Glutamatergic neuron (in vitro differentiated cells): ENCODE measurements around the gene PRRG4. TPM values are rescaled to one million over a fixed set of nuclear protein-coding genes. Genes with fewer than 3 reads are reported as not detected.
A peak's percentile ranks its signal among the peaks of the same experiment; 100 is the strongest.
"Not testable (repeated sequence)": the region's sequence is repeated elsewhere in the genome, so short reads cannot be mapped to it uniquely, and the experiment has no call there.

Experiments
- DNase-seq: peaks from one replicate; pipeline ENCODE4 v3.0.0; 2022
- H3K27ac Mint-ChIP-seq: one replicate; pipeline ENCODE4 v1.8.0; 2020; ENCODE audit warnings: mild to moderate bottlenecking, mixed read lengths, inconsistent platforms; ENCODE audit not compliant: unreplicated experiment
- H3K27me3 Mint-ChIP-seq: one replicate; pipeline ENCODE4 v1.8.0; 2020; ENCODE audit warnings: mild to moderate bottlenecking, moderate library complexity, mixed read lengths, inconsistent platforms; ENCODE audit not compliant: unreplicated experiment
- H3K36me3 Mint-ChIP-seq: one replicate; pipeline ENCODE4 v1.8.0; 2020; ENCODE audit warnings: mild to moderate bottlenecking, mixed read lengths, inconsistent platforms; ENCODE audit not compliant: unreplicated experiment
- H3K4me1 Mint-ChIP-seq: one replicate; pipeline ENCODE4 v1.8.0; 2020; ENCODE audit warnings: mild to moderate bottlenecking, low read depth, mixed read lengths, inconsistent platforms; ENCODE audit not compliant: unreplicated experiment
- H3K4me3 Mint-ChIP-seq: one replicate; pipeline ENCODE4 v1.8.0; 2020; ENCODE audit warnings: mild to moderate bottlenecking, mixed read lengths, inconsistent platforms; ENCODE audit not compliant: unreplicated experiment
- H3K9me3 Mint-ChIP-seq: one replicate; pipeline ENCODE4 v1.8.0; 2020; ENCODE audit warnings: mild to moderate bottlenecking, moderate library complexity, mixed read lengths, inconsistent platforms; ENCODE audit not compliant: unreplicated experiment
- total RNA-seq: library from RNA; stranded (reverse); fragmentation: NEBNext Ultra II Directional; extraction: Animal tissue kit (Norgen Biotek cat#: 25700); gene quantifications from one replicate; pipeline ENCODE4 v1.2.1, GENCODE V29; 2021; ENCODE audit not compliant: unreplicated experiment
- TF ChIP-seq, protein P1 (sequence below): fragments of 200-600 bp; sonication (generic); IDR thresholded peaks from one replicate; pipeline ENCODE4 v1.5.0; 2021; ENCODE audit not compliant: partially characterized antibody, unreplicated experiment

PRRG4 gene
- total RNA-seq, 1 donor from 2014 or later = 0.10 TPM

DNA sequence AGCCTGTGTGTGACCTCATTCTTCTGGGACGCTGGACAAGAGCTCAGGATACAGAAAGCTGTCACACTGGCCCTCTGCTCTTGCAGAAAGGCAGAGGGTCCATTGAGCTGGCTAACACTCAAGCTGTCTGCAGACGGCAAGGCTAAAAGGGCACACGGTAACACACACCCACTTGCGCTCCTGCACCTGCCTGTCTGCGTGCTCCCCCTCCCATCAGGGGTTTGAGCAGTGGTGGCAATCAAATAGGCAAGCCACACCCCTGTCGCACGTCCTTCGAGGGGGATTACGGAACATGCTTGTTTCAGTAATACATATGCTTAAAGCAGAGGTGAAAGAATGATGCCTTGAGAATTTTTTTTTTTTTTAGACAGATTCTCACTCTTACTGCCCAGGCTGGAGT, 55.8 kb downstream of the PRRG4 start:
- Mint-ChIP-seq H3K4me3 (no peak overlapping the region), H3K9me3 (peaks cover 3% of the 10 kb centered on the region), H3K27ac (no peak overlapping the region), H3K27me3 (no peaks in the 10 kb centered on the region), H3K36me3 (no peaks in the 10 kb centered on the region), H3K4me1 (no peaks in the 10 kb centered on the region)
- TF ChIP-seq, protein P1, sequence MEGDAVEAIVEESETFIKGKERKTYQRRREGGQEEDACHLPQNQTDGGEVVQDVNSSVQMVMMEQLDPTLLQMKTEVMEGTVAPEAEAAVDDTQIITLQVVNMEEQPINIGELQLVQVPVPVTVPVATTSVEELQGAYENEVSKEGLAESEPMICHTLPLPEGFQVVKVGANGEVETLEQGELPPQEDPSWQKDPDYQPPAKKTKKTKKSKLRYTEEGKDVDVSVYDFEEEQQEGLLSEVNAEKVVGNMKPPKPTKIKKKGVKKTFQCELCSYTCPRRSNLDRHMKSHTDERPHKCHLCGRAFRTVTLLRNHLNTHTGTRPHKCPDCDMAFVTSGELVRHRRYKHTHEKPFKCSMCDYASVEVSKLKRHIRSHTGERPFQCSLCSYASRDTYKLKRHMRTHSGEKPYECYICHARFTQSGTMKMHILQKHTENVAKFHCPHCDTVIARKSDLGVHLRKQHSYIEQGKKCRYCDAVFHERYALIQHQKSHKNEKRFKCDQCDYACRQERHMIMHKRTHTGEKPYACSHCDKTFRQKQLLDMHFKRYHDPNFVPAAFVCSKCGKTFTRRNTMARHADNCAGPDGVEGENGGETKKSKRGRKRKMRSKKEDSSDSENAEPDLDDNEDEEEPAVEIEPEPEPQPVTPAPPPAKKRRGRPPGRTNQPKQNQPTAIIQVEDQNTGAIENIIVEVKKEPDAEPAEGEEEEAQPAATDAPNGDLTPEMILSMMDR = no peak
- no peak for DNase-seq

DNA sequence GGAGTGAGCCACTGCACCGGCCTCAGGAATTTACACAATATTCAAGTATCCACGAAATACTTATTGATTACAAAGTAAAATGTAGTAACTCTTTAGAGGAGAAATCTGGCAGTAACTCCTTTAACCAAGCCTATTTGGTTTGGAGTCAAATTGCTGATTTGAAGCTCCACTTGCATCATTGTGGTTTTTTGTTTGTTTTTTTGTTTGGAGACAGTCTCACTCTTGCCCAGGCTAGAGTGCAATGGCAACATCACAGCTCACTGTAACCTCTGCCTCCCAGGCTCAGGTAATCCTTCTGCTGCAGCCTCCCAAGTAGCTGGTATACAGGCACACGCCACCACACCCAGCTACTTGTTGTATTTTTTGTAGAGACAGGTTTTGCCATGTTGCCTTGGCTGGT, 56.5 kb downstream of the PRRG4 start:
- Mint-ChIP-seq H3K27ac (no peak overlapping the region), H3K27me3 (no peaks in the 10 kb centered on the region), H3K4me1 (peaks cover under 1% of the 10 kb centered on the region), H3K36me3 (no peaks in the 10 kb centered on the region), H3K9me3 (peaks cover 3% of the 10 kb centered on the region), H3K4me3 (no peak overlapping the region)
- DNase-seq = no peak
- TF ChIP-seq, protein P1 = no peak

GRCh38 chr11:32887707-32888383, 58.1 kb downstream of the PRRG4 start:
- H3K36me3 Mint-ChIP-seq, H3K4me1 Mint-ChIP-seq, DNase-seq, H3K4me3 Mint-ChIP-seq, H3K27ac Mint-ChIP-seq: not testable (repeated sequence)
- H3K9me3 Mint-ChIP-seq = peaks cover 13% of the 10 kb centered on the region
- H3K27me3 Mint-ChIP-seq = peaks cover 10% of the 10 kb centered on the region

- H3K9me3 Mint-ChIP-seq = peaks cover 13% of the 10 kb centered on the region
- H3K4me3 Mint-ChIP-seq, H3K4me1 Mint-ChIP-seq, H3K27ac Mint-ChIP-seq, DNase-seq, H3K36me3 Mint-ChIP-seq: not testable (repeated sequence)
- H3K27me3 Mint-ChIP-seq = peaks cover 11% of the 10 kb centered on the region
Measured at GRCh38 chr11:32888384-32888710, 58.6 kb downstream of the PRRG4 start.

DNA sequence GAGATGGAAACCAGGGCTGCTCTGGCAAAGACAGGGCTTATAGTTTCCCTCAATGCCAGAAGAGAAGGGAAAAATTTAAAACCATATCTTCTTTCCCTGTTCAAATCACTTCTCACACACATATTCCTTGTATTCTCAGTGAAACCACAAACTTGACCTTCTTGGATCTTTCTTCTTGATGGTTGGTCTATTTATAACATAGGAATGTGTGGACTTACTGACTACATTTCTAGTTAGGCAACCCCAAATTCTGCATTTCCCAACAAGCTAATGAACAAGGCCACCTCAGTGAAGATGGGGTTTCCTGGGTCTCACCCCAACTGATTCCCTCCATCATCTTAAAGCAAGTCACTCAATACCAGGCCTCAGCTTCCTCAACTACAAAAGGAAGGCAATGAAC, 59.1 kb downstream of the PRRG4 start:
- Mint-ChIP-seq H3K36me3 (no peaks in the 10 kb centered on the region), H3K9me3 (peaks cover 16% of the 10 kb centered on the region), H3K4me1 (peaks cover 6% of the 10 kb centered on the region), H3K4me3 (no peak overlapping the region), H3K27me3 (peaks cover 13% of the 10 kb centered on the region), H3K27ac (no peak overlapping the region)
- TF ChIP-seq, protein P1 = no peak
- no peak for DNase-seq

DNA sequence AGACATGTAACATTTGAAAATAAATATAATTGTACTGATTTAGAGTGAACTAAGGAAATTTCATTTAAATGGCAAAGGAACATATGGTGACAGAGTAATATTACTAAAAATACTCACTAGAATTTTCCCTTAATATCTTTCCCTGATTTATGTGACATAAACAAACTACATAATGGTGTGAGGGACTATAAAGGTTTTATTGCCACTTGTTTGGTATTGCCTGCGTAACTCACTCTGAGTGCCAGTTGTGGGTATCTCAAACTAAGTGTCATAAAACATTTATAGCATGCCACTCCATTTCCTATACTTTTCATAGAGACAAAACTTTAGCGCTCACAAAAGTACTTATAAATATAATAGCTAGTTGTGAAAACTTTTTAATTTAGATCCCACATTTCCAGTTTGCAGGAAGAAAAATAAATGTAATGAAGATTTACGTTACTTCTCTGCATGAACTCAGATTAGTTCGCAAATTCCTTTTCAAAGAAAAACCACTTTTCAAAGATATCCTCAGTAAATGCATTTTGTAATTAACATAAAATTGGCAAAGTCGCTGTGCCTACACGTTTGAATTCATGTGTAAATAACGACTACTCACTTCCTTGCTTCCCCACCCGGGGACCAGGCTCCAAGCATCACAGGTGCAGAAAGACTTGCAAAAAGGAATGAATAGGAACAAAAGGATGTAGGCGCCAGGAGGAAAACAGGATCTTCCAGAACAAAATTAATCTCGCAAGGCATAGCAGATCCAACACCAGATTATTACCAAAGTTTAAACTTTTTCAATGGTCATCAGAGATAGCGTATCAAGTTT, 61.3 kb downstream of the PRRG4 start:
- Mint-ChIP-seq H3K27ac (peak overlapping the region; percentile 98), H3K27me3 (peaks cover 18% of the 10 kb centered on the region), H3K36me3 (no peaks in the 10 kb centered on the region), H3K4me3 (peak overlapping the region; percentile 95), H3K9me3 (peaks cover 25% of the 10 kb centered on the region), H3K4me1 (peaks cover 13% of the 10 kb centered on the region)
- TF ChIP-seq, protein P1 = no peak
- DNase-seq = no peak
